NCI-H2107 (cell line): ENCODE data around the gene MYO3B.

Experiments
- DNase-seq: peaks from one replicate; lab custom pipeline; 2025; lab: John Stamatoyannopoulos, UW

Gene MYO3B

DNA sequence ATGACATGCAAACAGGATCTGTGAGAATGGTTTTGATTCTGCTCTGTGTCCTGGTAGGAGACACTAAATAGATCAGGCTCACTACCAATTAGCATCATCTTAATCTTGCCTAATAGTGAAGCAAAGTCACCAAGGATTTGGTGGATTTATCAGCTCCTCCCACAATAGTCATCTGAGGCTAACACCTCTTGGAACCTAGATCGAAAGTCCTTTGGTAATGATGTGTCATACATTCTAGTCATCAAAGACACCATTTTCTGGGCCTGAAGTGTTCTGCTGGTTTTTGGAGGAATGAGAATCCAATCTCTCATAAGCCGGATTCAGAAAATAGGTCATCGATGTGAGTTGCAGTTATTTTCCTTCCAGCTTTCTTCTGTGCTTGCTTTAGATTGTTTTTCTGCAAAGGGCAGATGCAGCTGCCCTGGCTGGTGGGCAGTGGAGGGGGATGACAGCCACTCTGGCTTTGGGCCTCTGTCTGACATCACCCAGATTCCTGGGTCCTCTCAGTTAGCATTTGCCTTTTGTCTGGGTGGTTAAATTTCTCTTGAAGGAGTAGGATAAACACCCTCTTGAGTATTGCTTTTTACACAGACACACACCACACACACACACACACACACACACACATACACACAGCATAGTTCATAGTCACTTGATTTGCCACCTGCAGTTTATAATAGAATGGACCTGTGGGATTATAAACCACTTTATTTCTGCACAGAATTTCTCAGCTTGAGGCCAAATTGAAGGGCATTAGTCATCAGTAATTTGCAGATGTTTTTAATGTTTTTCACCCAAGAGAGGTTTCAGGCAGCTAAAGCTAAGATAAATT is at the start of gene MYO3B:
Gene MYO3B, plus strand, starts transcription at position 198 of the 832 bp plus-strand sequence. Its CDS starts 141 bp downstream, at position 339.
- no peak for DNase-seq

DNA sequence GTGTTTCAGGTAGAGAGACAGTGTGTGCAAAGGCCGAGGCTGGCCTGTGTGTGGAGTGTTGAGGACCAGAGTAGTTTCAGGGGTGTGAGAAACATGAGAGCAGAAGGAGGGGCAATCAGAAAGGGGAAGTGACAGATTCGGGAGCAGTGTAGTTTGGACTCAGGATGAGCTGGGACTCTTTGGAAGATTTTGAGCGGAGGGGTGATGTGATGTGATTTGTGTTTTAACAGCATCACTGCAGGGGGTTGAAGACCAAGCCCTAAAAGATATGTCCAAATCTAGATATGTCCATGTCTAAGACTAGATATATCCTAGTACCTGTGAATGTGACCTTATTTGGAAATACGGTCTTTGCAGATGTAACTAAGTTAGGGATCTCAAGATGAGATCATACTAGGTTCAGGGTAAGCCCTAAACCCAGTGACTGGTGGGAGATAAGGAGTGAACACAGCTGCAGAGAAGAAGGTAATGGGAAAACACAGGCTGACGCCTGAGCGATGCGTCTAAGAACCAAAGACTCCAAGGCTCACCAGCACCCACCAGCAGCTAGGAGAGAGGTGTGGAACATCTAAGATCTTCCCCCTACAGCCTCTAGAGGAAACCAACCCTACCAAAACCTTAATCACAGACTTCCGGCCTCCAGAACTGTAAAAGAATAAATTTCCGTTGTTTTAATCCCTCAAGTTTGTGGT is 38.5 kb upstream of the MYO3B start:
- no peak for DNase-seq

- no peak for DNase-seq
These were observed 37.4 kb upstream of the MYO3B start for GRCh38 chr2:170140561-170140960.

GRCh38 chr2:170141865-170142264 is 36.1 kb upstream of the MYO3B start:
- no peak for DNase-seq

GRCh38 chr2:170142502-170142901 is 35.4 kb upstream of the MYO3B start:
- no peak for DNase-seq

- no peak for DNase-seq
These were observed 34.8 kb upstream of the MYO3B start for GRCh38 chr2:170143045-170143717.

- no peak for DNase-seq
These were observed 33.2 kb upstream of the MYO3B start for GRCh38 chr2:170144761-170145160.

DNA sequence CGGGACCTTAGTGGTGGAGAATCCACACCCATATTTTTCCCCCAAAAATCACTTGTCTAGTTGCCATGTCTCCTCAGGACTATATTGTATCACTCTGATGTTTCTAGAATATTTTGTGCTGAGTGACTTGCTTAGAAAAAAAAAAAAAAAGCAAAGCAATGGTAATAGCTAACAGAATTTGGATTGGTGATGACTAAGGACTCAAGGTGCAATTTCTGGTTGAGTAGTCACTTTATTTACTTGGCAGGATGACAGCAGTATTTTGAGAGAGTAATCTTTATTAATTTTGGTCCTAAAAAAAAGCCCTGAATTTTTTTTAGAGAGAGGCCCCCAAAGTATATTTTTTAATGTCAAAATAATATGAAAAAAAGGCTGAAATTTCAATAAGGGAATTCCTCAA is 32.8 kb upstream of the MYO3B start:
- DNase-seq, result no peak

DNA sequence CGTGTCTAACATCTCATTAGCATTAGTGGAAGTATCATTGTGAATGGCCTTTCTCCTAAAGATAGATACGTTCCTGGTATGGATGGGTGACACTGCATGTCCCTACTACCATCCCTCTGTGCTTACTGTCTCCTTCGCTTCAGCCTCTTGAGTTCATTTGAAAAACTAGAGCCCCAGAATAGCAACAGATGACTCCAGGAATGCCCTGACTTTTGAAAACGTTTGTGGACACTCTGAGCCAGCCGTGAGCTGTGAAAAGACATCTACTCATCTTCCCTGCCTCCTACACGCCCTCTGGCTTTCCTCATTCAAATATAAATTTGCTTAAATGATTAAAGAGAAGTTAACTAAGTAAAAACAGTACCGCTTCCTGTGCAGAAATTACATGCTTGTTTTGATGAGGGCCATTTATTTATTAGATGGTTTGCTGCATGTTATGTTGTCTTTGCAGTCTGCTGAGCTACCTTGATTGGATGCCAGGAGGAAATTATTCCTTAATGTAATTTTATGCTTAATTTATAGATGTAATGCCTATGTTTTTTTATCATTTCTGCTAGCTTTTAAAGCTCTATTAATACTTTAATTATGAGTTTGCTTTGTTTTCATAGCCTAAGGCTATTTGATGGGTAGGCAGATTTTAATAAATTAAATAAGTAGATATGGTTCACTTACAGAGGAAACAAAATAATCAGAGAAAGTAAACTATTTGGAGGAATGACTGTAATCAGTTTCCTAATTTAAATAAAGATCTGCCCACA is 32.1 kb upstream of the MYO3B start:
- DNase-seq, result no peak

- no peak for DNase-seq
These were observed 31.2 kb upstream of the MYO3B start for GRCh38 chr2:170146784-170147183.

DNA sequence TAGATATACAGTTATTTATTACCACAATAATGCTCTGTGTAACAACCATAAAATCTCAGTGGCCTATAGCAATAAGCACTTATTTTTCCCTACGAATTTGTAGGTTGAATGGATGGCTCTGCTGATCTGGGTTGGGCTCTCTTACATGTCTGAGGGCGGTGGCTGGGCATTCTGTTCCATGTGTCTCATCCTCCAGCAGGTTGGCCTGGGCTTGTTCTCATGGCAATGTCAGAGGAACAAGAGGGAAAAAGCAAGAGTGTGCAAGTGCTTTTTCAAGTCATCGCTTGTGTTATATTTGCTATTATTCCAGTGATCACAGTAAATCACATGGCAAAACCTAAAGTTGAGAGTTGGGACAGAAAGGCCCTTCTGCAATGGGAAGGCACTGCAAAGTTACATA is 30.4 kb upstream of the MYO3B start:
- no peak for DNase-seq

DNA sequence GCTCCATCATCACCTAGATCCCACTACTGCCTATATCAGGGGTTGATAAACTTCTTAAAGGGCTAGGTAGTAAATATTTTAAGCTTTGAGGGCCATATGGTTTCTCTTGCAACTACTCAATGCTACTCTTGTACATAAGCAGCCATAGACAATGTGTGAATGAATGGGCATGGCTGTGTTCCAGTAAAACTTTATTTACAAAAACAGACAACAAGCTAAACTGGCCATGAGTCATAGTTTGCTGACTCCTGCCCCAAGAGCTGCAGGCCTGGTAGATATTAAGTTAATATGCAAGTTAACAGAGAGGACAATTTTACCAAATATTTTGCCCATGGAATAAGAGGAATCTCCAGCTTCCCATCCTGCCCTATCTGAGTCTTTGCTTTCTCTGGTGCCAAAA is 29.8 kb upstream of the MYO3B start:
- DNase-seq, result no peak

GRCh38 chr2:170152421-170152820 is 25.5 kb upstream of the MYO3B start:
- no peak for DNase-seq

DNA sequence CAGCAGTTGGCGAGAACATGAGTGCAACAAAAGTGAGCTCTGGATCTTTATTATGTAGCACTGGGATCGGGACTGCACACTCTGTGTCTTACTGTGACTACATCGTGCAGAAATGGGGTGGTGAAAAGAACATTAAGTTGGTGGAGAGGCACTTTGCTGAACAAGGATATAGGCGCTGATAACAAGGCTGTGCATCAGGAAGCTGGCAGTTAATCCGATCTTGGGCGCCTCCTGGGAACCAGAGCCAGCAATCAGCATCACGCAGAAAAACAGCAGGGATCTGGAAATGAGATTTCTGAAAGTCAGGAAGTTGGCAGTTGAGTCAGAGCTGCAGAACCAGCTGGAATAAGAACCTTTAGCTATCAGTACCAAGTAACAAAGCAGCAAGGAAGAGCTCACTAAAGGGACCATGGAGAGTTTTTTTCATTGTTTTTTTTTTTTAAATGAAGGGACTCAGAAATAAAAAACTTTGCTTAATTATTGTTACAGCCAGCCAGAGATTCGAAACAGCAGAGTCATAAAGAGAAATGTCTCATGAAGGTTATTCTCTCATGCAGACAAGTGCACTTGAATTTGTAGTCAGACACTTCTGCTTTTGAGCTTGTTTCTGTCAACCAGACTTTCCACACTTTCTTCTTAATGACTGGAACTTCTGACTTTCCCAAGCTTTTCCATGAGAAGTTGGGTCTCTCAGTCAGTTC is 22.8 kb upstream of the MYO3B start:
- no peak for DNase-seq

DNA sequence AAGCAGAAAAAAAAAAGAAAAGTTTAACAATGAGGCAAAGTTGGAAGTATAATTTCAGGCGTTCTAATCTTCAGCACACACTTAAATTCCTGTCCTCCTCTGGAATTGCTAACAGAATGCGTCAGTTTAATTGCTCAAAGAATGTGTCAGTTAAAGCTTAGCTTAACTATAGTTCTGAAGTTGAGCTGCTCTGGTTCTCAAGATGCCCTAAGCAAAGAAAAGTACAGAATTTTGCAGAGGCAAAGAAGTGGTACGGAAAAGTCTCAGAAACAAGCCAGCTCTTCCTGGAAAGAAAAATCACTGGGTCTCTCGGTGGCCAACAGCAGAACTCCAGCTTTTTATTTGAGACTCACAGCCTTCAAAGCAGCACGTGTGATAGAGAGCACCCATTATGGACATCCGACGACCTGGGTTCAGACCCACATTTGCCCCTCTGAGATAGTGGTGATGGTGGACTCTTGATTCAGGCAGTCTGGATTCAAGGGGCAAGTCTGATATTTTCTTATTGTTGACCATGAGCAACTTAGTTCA is 22.2 kb upstream of the MYO3B start:
- no peak for DNase-seq

- DNase-seq, result no peak
These were observed 21.4 kb upstream of the MYO3B start for GRCh38 chr2:170156592-170156991.

DNA sequence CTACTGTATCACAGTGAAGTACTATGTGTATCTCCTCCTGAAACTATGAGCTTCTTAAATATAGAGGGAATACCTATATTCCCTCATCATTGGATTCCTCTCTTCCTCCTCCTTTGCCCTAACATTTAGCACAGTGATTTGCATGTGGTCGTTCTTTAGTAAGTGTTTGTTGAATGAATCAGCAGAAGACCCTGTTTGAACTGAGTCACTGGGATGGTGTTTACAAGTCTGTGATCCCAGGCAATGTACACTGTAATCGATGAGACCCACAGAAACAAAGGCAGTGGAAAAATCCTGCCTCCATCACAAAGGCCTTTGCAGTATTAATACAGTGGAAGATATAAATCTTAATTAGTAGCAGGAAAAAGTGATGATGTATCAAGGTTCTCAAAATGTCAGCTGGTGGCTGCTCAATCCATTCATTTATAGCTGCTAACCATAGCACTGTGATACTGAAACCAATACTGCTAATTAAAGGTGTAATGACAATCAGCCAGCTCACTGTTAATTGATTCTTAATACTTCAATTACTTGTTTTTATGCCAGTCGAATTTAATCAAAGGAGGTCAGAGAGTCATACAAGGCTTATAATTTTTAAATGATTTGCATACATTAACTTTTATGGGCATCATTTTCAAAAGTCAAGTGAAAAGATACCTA is 20.8 kb upstream of the MYO3B start:
- no peak for DNase-seq

GRCh38 chr2:170159060-170159459 is 18.9 kb upstream of the MYO3B start:
- no peak for DNase-seq

GRCh38 chr2:170161516-170162270 is 16.3 kb upstream of the MYO3B start:
- no peak for DNase-seq

GRCh38 chr2:170162271-170162632 is 15.7 kb upstream of the MYO3B start:
- DNase-seq, result no peak
